HG03280 (cell line): Measurements from ENCODE around the gene IGF2R.

Experiments used
- ATAC-seq: cut with Tn5 transposase; IDR thresholded peaks from one replicate; pipeline ENCODE4 v1.9.1; 2021; ENCODE audit warnings: mild to moderate bottlenecking, moderate library complexity; ENCODE audit not compliant: unreplicated experiment

Gene IGF2R

GRCh38 chr6:159974932-159975331 lies 6.0 kb downstream of the IGF2R start:
- no peak for ATAC-seq

GRCh38 chr6:159976686-159977254 lies 7.9 kb downstream of the IGF2R start:
- no peak for ATAC-seq

DNA sequence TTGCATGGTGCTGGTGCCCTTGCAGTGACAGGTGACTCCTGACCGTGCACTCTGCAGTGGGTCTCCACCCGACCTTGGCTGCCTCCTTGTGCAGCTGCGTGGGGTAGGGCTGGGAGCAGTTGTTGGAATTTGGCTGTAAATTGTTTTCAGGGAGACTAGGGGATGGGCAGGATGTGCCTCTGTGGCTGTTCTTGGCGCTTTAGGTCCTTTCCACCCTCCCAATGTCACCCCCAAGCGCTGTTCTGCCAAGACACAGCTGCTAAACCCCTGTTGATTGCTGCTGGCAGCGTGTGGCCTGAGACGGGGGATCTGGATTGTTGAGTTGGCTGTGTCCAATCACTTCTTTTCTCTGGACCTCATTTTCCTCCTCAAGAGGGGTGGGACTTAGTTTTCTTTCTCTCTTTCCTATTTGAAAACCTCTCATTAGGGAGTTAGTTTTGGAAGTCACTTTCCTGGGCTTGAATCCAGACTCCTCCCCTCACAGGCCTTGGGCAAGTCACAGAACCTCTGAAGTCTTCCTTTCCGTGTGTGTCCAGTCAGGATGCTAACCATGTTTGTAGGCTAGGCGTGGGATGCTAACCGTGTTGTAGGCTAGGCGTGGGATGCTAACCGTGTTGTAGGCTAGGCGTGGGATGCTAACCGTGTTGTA lies 8.5 kb downstream of the IGF2R start:
- no peak for ATAC-seq

DNA sequence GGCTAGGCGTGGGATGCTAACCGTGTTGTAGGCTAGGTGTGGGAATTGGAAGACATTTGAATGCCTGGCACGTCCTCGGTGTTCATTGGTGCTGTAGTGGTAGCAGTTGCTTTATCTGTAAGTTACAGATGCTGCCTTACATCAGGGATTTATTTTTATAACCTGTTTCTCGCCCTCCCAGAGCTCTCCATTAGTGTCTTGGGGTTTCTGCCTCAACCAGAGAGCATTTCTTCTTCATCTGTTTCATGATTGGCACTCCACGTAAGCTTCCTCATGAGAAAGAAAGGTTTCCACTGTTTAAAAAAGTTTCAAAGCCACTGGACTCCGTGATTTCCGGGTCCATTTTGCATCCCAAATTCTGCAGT lies 9.0 kb downstream of the IGF2R start:
- ATAC-seq, result no peak

- ATAC-seq, result peak; percentile 0
Measured at GRCh38 chr6:159978291-159979135, 9.6 kb downstream of the IGF2R start.

DNA sequence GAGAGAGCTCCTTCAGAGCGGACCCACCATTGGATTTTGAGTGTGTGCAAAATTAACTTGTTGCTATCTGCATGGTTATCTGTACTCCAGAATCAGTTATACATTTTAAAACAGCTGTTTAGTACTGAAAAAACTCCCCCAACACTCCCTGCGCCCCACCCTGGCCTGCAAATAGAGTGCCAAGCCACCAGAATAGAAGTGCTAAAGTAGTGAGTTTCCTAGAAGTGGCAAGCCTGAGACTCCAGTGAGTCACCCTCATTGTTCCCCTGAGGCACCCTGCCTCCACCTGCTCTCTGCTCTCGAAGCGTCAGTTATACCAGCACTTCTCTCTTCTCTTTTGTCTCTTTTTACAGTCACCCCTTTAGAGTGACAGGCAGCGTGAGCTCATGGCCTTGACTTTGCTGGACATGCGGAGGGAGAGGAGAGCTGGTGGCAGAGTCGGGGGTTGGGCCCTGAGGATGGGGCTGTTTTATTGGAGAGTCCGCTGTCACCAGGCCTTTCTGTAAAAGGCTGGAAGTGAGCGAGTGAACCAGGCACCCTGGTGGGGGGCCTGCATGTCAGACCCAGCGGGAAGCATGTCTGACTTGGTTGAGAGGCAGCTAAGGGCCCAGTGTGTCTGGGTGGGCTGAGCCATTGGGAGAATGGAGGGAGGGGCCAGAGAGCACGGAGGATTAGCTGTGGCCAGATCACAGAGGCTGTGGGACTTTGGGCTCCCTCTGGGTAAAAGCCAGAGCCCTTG lies 10.4 kb downstream of the IGF2R start:
- peak; percentile 47 for ATAC-seq

- no peak for ATAC-seq
Measured at GRCh38 chr6:159980474-159980873, 11.6 kb downstream of the IGF2R start.

DNA sequence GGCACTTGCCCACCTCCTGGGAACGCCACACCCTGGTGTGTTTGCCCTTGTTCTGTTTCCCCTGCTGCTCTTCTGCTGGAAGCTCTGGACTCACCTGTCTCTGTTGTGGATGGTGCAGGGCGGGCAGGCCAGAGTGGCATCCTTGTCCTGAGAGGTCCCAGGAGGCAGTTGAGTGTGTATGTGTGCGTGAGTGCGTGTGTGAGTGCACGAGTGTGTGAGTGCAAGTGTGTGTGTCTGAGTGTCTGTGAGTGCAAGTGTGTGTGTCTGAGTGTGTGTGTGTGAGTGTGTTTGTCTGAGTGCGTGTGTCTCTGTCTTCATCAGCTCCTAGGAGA lies 12.2 kb downstream of the IGF2R start:
- ATAC-seq, result no peak

- peak; percentile 84 for ATAC-seq
Measured at GRCh38 chr6:159981403-159982245, 12.7 kb downstream of the IGF2R start.

- ATAC-seq, result no peak
Measured at GRCh38 chr6:159982731-159983506, 14.0 kb downstream of the IGF2R start.

DNA sequence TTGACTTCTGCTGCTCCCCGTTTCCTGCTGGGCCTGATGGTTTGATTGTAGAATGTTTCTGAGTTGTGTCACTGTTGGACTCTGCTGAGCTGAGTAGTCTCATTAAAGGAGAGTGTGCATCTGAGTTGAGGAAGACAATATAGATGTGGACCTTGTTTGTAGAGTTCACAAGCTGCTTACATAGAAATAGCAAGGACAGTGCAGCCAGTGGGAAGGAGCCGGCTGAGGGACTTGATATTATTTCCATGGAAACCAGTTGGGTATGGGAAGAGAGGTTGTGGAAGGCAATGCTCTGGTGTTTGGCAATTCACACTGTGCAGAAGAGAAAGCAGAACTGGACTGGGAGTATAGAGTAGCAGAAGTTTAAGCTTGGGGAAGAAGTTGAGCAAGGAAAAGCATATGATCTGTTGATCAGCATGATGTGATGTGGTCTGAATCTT lies 14.8 kb downstream of the IGF2R start:
- no peak for ATAC-seq

- ATAC-seq, result no peak
Measured at GRCh38 chr6:159984268-159984786, 15.4 kb downstream of the IGF2R start.

DNA sequence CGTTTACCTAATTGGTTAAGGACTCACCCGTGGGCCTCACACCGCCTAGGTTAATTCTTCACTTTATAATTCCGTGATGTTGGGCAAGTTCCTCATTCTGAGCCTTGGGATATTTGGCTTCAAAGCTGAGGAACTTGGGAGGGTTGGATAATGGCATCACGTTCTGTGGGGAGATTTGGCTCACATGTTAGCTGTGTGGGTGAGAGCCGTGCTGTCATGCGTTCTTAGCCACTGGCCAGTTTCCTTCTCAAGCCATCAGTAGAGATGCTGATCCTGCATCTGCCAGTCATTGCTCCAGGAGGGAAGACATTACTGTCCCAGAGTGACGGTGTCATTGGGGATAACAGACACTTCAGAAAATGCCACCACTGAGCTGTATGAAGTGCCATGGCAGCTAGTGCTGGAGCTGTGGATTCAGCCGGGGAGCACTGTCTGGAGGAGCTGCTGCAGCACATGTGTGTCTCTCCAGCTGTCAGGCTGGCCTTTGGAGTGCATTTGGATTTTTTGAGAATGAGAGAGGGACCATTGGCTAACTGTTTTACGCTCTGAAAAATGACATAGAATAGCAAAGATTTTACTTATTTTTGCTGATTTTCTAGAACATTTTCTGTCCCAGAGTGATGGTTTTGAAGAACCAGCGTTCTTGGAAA lies 16.5 kb downstream of the IGF2R start:
- no peak for ATAC-seq

GRCh38 chr6:159988983-159989454 lies 20.1 kb downstream of the IGF2R start:
- ATAC-seq, result no peak

- peak; percentile 70 for ATAC-seq
Measured at GRCh38 chr6:159989492-159990480, 20.9 kb downstream of the IGF2R start.

DNA sequence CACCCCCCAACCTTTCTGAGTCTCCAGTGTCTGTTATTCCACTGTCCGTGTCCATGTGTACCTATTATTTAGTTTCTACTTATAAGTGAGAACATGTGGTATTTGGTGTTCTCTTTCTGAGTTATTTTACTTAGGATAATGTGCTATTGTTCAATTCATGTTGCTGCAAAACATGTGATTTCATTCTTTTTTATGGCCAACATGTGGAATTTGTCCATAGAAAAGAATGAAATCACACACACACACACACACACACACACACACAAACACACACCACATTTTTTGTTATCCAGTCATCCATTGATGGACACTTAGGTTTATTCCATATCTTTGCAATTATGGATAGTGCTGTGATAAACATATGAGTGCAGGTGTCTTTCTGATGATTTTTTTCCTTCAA lies 23.5 kb downstream of the IGF2R start:
- ATAC-seq, result no peak

GRCh38 chr6:159995405-159995804 lies 26.5 kb downstream of the IGF2R start:
- ATAC-seq, result no peak
